Liver (tissue), 9 donors: ENCODE results near the gene CRYL1. TPM values are rescaled to one million over a fixed set of nuclear protein-coding genes. Genes with fewer than 3 reads are reported as not detected.

ENCODE experiments used
- DNase-seq: peaks from one replicate; pipeline ENCODE4 v3.0.0-alpha.2; 2017; ENCODE audit warnings: low spot score
- H3K27ac ChIP-seq, 2 donors: one replicate each; pipeline ENCODE4 v1.7.0; 2013; ENCODE audit warnings: inconsistent platforms in 2 of 2, low read length in 2 of 2, control low read depth in 1 of 2, low read depth in 1 of 2, mild to moderate bottlenecking in 1 of 2
- H3K27me3 ChIP-seq, 4 donors: one replicate each; pipeline versions ENCODE4 v1.6.1 to v1.7.0; 2013; ENCODE audit warnings: low read length in 3 of 4, inconsistent platforms in 1 of 4, mild to moderate bottlenecking in 1 of 4, moderate library complexity in 1 of 4; ENCODE audit not compliant: control insufficient read depth in 4 of 4, insufficient read depth in 4 of 4
- H3K36me3 ChIP-seq, 4 donors: one replicate each; pipeline versions ENCODE4 v1.6.1 to v1.7.0; 2013; ENCODE audit warnings: low read length in 3 of 4, mild to moderate bottlenecking in 3 of 4, low read depth in 1 of 4, moderate library complexity in 1 of 4; ENCODE audit not compliant: control insufficient read depth in 4 of 4, insufficient read depth in 3 of 4
- H3K4me1 ChIP-seq, 4 donors: one replicate each; pipeline versions ENCODE4 v1.6.1 to v1.7.0; 2013; ENCODE audit warnings: low read length in 3 of 4, mild to moderate bottlenecking in 3 of 4, moderate library complexity in 1 of 4; ENCODE audit not compliant: control insufficient read depth in 4 of 4, insufficient read depth in 4 of 4
- H3K4me3 ChIP-seq, 3 donors: one replicate each; pipeline versions ENCODE4 v1.6.1 to v1.7.0; 2013; ENCODE audit warnings: low read length in 3 of 3, control low read depth in 1 of 3, low read depth in 1 of 3, mild to moderate bottlenecking in 1 of 3
- H3K9ac ChIP-seq, 2 donors: one replicate each; pipeline ENCODE4 v1.7.0; 2013; ENCODE audit warnings: low read length in 2 of 2, mild to moderate bottlenecking in 2 of 2, moderate library complexity in 2 of 2, control low read depth in 1 of 2, low read depth in 1 of 2
- H3K9me3 ChIP-seq, 4 donors: one replicate each; pipeline versions ENCODE4 v1.6.1 to v1.7.0; 2013; ENCODE audit warnings: low read length in 3 of 4; ENCODE audit not compliant: control insufficient read depth in 4 of 4
- ATF3 ChIP-seq: IDR thresholded peaks from 2 replicates; pipeline ENCODE4 v1.6.1; 2016; ENCODE audit warnings: antibody characterized with exemption
- EGR1 ChIP-seq, 2 donors: IDR thresholded peaks; 2 replicates each; pipeline ENCODE4 v1.6.1; 2016 to 2018; ENCODE audit warnings: antibody characterized with exemption in 2 of 2, low read depth in 2 of 2
- FOXA1 ChIP-seq: IDR thresholded peaks from 2 replicates; pipeline ENCODE4 v1.6.1; 2016; ENCODE audit warnings: antibody characterized with exemption
- HNF4A ChIP-seq, 2 donors: conservative IDR thresholded peaks; 2 replicates each; pipeline ENCODE4 v1.6.1; 2016; ENCODE audit warnings: antibody characterized with exemption in 2 of 2, mild to moderate bottlenecking in 2 of 2
- HNF4G ChIP-seq: IDR thresholded peaks from 2 replicates; pipeline ENCODE4 v1.6.1; 2016; ENCODE audit warnings: antibody characterized with exemption
- RAD21 ChIP-seq, 2 donors: IDR thresholded peaks; 2 replicates each; pipeline ENCODE4 v1.6.1; 2016; ENCODE audit warnings: antibody characterized with exemption in 2 of 2, mild to moderate bottlenecking in 2 of 2
- REST ChIP-seq: IDR thresholded peaks from 2 replicates; pipeline ENCODE4 v1.6.1; 2016; ENCODE audit warnings: antibody characterized with exemption, mild to moderate bottlenecking
- RXRA ChIP-seq, 2 donors: IDR thresholded peaks; 2 replicates each; pipeline ENCODE4 v1.6.1; 2017 to 2018; ENCODE audit warnings: antibody characterized with exemption in 2 of 2, mild to moderate bottlenecking in 1 of 2
- SP1 ChIP-seq: IDR thresholded peaks from 2 replicates; pipeline ENCODE4 v1.6.1; 2018; ENCODE audit warnings: antibody characterized with exemption, mild to moderate bottlenecking
- YY1 ChIP-seq: IDR thresholded peaks from 2 replicates; pipeline ENCODE4 v1.6.1; 2016; ENCODE audit warnings: antibody characterized with exemption, mild to moderate bottlenecking
- ZBTB33 ChIP-seq: IDR thresholded peaks from 2 replicates; pipeline ENCODE4 v1.6.1; 2016; ENCODE audit warnings: antibody characterized with exemption
- WGBS: extraction: QIAGEN DNeasy Blood & Tissue Kit; methylation state at CpG from one replicate; pipeline ENCODE4 v1.1.7; 2013; 5-methylcytosine and 5-hydroxymethylcytosine counted together
- polyA plus RNA-seq, 2 donors: library from polyadenylated mRNA; stranded (reverse) in 1 of 2; unstranded in 1 of 2; fragments of 200-250 nt in 1 of 2; fragments of >200 nt in 1 of 2; fragmentation: Nextera tagmentation in 1 of 2; extraction: Ambion mirVana in 1 of 2; gene quantifications; one replicate each; pipeline versions ENCODE4 v1.2.1 to v1.2.3, GENCODE V29; 2013 to 2015
- total RNA-seq, 2 donors: library from RNA; depleted of rRNA; stranded (reverse); fragments of >200 nt; gene quantifications; one replicate each; pipeline ENCODE4 v1.2.3, GENCODE V29; 2014
- TF ChIP-seq, protein P1 (sequence below): IDR thresholded peaks from 2 replicates; pipeline ENCODE4 v1.6.1; 2016; ENCODE audit warnings: antibody characterized with exemption
- TF ChIP-seq, protein P2 (sequence below): fragments of 150-350 bp; IDR thresholded peaks from 2 replicates; pipeline ENCODE4 v1.5.1; 2017; ENCODE audit warnings: improper control_type of control experiment, low read depth, low read length; ENCODE audit not compliant: missing input control
- donor health status: healthy.
- donor health status: healthy.
- donor health status: healthy.
- donor health status: healthy.
- donor health status: healthy.

CRYL1 gene
- total and polyA plus RNA-seq, 4 donors, result 87.8 to 179 (median 168) TPM

DNA sequence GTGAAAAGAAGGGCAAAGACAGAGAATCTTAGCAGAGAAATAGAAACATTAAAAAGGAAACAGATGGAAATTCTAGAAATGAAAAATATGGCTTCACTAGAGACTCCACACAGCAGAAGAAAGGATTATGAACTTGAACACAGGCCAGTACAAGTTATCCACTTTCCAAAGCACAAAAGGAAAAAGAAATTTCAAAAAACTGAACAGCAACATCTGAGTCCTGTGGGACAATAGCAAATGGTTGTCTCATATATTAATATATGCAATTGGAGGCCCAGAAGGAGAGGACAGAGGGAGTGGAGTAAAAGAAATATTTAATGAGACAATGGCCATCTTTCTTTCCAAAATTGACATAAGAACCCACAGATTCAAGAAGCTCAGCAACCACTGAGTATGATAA lies 151.8 kb downstream of the CRYL1 start:
- no peak for TF ChIP-seq SP1
- TF ChIP-seq, protein P1, sequence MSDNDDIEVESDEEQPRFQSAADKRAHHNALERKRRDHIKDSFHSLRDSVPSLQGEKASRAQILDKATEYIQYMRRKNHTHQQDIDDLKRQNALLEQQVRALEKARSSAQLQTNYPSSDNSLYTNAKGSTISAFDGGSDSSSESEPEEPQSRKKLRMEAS, result no peak
- TF ChIP-seq EGR1 (IDR thresholded peaks at IDR 0.05; ENCODE audit: low read depth in 2 of 2), result no peak
- no peak for TF ChIP-seq REST
- TF ChIP-seq FOXA1, result no peak
- H3K4me3 ChIP-seq, result no peak overlapping the region
- no peaks in the 10 kb centered on the region for H3K36me3 ChIP-seq
- H3K27ac ChIP-seq, result no peak overlapping the region
- no peaks in the 10 kb centered on the region for H3K9me3 ChIP-seq
- no peak for DNase-seq
- H3K9ac ChIP-seq, result no peak overlapping the region
- H3K4me1 ChIP-seq, result no peaks in the 10 kb centered on the region
- H3K27me3 ChIP-seq, result no peaks in the 10 kb centered on the region

DNA sequence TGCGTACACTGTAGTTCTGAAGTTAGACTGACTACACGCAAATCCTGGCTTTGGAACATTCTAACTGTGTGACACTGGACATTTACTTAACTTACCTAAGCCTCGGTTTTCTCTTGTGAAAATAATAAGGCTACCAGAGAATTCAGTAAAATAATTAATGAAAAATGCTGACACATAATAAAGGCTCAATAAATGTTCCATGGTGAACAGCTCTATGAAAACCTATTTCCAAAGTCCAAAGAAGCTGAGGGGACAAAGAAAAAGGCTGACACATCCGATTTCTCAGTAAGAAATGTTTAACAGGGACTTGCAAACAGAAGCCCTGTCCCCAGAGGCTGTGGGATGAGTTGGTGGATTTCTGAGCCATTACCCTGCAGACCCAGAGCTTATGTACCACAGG lies 153.8 kb downstream of the CRYL1 start:
- H3K27ac ChIP-seq, result no peak overlapping the region
- H3K4me3 ChIP-seq, result no peak overlapping the region
- H3K9me3 ChIP-seq, result no peaks in the 10 kb centered on the region
- DNase-seq, result no peak
- no peaks in the 10 kb centered on the region for H3K4me1 ChIP-seq
- 78% methylated on average over 4 of the region's 4 CpGs for WGBS
- TF ChIP-seq REST, result no peak
- TF ChIP-seq, protein P1, result no peak
- no peak for TF ChIP-seq HNF4A (conservative IDR thresholded peaks at IDR 0.05)
- TF ChIP-seq HNF4G, result no peak
- no peak for TF ChIP-seq ATF3
- H3K27me3 ChIP-seq, result no peaks in the 10 kb centered on the region
- H3K9ac ChIP-seq, result no peak overlapping the region
- H3K36me3 ChIP-seq, result no peaks in the 10 kb centered on the region

DNA sequence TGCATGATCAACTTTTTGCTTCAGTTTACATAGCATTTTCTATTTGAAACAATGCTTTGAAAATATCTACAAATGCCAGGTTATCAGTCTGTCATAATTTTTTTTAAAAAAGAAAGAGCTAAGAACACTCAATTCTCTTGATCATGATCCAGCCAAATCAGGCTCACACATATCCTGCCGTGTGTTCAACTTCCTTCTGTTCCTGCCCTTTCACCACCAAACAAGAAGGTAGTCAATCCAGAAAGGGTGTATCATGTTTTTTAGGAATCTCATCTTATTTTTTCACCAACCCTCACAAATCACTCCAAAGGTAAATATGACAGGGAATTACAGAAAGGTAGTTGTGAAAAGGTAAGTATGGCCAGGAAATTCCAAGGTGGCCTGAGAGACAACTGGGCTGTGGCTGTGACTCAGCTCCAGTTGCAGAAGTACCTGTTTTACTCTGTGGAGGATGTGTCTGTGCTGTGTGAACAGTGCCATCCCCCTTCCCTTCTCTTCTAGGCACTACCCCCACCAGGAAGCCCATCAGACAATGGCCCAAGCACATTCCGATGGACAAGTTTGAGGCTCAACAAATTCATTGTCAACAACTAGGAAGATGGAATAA lies 154.7 kb downstream of the CRYL1 start:
- Histone ChIP-seq H3K4me3 (no peak overlapping the region), H3K9me3 (no peaks in the 10 kb centered on the region), H3K9ac (no peak overlapping the region), H3K27me3 (no peaks in the 10 kb centered on the region), H3K36me3 (no peaks in the 10 kb centered on the region), H3K4me1 (no peaks in the 10 kb centered on the region), H3K27ac (no peak overlapping the region)
- 76% methylated on average over 2 of the region's 2 CpGs for WGBS
- no peak for DNase-seq
- TF ChIP-seq EGR1 (IDR thresholded peaks at IDR 0.05; ENCODE audit: low read depth in 2 of 2), result no peak
- TF ChIP-seq YY1, result no peak
- TF ChIP-seq, protein P2, sequence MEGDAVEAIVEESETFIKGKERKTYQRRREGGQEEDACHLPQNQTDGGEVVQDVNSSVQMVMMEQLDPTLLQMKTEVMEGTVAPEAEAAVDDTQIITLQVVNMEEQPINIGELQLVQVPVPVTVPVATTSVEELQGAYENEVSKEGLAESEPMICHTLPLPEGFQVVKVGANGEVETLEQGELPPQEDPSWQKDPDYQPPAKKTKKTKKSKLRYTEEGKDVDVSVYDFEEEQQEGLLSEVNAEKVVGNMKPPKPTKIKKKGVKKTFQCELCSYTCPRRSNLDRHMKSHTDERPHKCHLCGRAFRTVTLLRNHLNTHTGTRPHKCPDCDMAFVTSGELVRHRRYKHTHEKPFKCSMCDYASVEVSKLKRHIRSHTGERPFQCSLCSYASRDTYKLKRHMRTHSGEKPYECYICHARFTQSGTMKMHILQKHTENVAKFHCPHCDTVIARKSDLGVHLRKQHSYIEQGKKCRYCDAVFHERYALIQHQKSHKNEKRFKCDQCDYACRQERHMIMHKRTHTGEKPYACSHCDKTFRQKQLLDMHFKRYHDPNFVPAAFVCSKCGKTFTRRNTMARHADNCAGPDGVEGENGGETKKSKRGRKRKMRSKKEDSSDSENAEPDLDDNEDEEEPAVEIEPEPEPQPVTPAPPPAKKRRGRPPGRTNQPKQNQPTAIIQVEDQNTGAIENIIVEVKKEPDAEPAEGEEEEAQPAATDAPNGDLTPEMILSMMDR, result no peak
- no peak for TF ChIP-seq RXRA (IDR thresholded peaks at IDR 0.05)
- no peak for TF ChIP-seq HNF4G
- TF ChIP-seq SP1, result no peak
- no peak for TF ChIP-seq RAD21 (IDR thresholded peaks at IDR 0.05)
- no peak for TF ChIP-seq FOXA1
- TF ChIP-seq ZBTB33, result no peak
- TF ChIP-seq, protein P1, result no peak
